MM.1S (cell line): ENCODE data around the gene UBAP2L.

Experiments used
- CTCF ChIP-seq: fragments of 300-600 bp; sonication (generic); IDR thresholded peaks from 2 replicates; pipeline ENCODE4 v1.5.1; 2016; ENCODE audit warnings: antibody characterized with exemption, low read length, mixed read lengths
- EZH2 ChIP-seq: fragments of 300-600 bp; sonication (generic); optimal IDR thresholded peaks from 2 replicates; pipeline ENCODE3; 2017; ENCODE audit warnings: low read depth, mild to moderate bottlenecking, antibody characterized with exemption, low read length, mixed read lengths

GRCh38 chr1:154220970-154221277 lies 169 bp downstream of the UBAP2L start:
- no peak; the same call in 1 of the 2 replicates for TF ChIP-seq CTCF
- TF ChIP-seq EZH2 = no peak
